Activated B cell treated with CpG ODN at 0.5 μM for 24 hours (primary cell): ENCODE results near the gene PRODH2. TPM values are rescaled to one million over a fixed set of nuclear protein-coding genes. Genes with fewer than 3 reads are reported as not detected.

ENCODE experiments used
- ATAC-seq: fragments of 200-7000 bp; cut with Tn5 transposase; one replicate; pipeline ENCODE4 v1.10.0; 2021; ENCODE audit warnings: low read depth, mild to moderate bottlenecking, moderate library complexity
- CTCF ChIA-PET: fragments of 350-600 bp; sonication (Branson Sonifier 250); formaldehyde crosslinking; loops from one replicate; lab custom pipeline; 2021; ENCODE audit warnings: antibody characterized with exemption; lab: Charles Lee
- POLR2A ChIA-PET: fragments of 350-600 bp; sonication (Branson Sonifier 250); formaldehyde crosslinking; loops from one replicate; lab custom pipeline; 2021; ENCODE audit warnings: antibody characterized with exemption; lab: Charles Lee
- DNase-seq: peaks from one replicate; pipeline ENCODE4 v3.0.0; 2022
- H3K27ac Mint-ChIP-seq: one replicate; pipeline ENCODE4 v1.8.0; 2020; ENCODE audit warnings: mixed read lengths
- H3K27me3 Mint-ChIP-seq: one replicate; pipeline ENCODE4 v1.8.0; 2021; ENCODE audit warnings: mixed read lengths
- H3K36me3 Mint-ChIP-seq: one replicate; pipeline ENCODE4 v1.8.0; 2021; ENCODE audit warnings: low read depth, mixed read lengths
- H3K4me1 Mint-ChIP-seq: one replicate; pipeline ENCODE4 v1.8.0; 2021; ENCODE audit warnings: mixed read lengths
- H3K4me3 Mint-ChIP-seq: one replicate; pipeline ENCODE4 v1.8.0; 2020; ENCODE audit warnings: mild to moderate bottlenecking, mixed read lengths
- H3K9me3 Mint-ChIP-seq: one replicate; pipeline ENCODE4 v1.8.0; 2020; ENCODE audit warnings: mixed read lengths
- CTCF ChIP-seq: fragments of 200-600 bp; IDR thresholded peaks from one replicate; pipeline ENCODE4 v1.8.0; 2022; ENCODE audit warnings: antibody characterized with exemption, mild to moderate bottlenecking
- intact Hi-C: fragments of 100-400 bp; cut with micrococcal nuclease; formaldehyde crosslinking; loops from one replicate; pipeline ENCODE4 v1.15.1; 2024
- total RNA-seq: library from RNA; stranded (reverse); gene quantifications from 2 replicates; pipeline ENCODE4 v1.2.3, GENCODE V29; 2022

The PRODH2 gene
- total RNA-seq, 1 donor from 2014 or later = not detected

- no peak for TF ChIP-seq CTCF
- H3K9me3 Mint-ChIP-seq = no peaks in the 10 kb centered on the region
- ChIA-PET CTCF (no interaction called here), POLR2A (no interaction called here)
- H3K27ac Mint-ChIP-seq = no peak overlapping the region
- DNase-seq (no peak), ATAC-seq (peak; percentile 37)
- H3K36me3 Mint-ChIP-seq = no peaks in the 10 kb centered on the region
- H3K27me3 Mint-ChIP-seq = peaks cover 29% of the 10 kb centered on the region
- H3K4me1 Mint-ChIP-seq = no peaks in the 10 kb centered on the region
- intact Hi-C loops = no loop called here
- no peak overlapping the region for H3K4me3 Mint-ChIP-seq
Observed at GRCh38 chr19:35828692-35829301, 16.2 kb upstream of the PRODH2 start.

GRCh38 chr19:35824150-35824549, 11.5 kb upstream of the PRODH2 start:
- TF ChIP-seq CTCF = no peak
- no peaks in the 10 kb centered on the region for H3K36me3 Mint-ChIP-seq
- DNase-seq (no peak), ATAC-seq (no peak)
- H3K4me1 Mint-ChIP-seq = no peaks in the 10 kb centered on the region
- peaks cover 20% of the 10 kb centered on the region for H3K27me3 Mint-ChIP-seq
- intact Hi-C loops = no loop called here
- no peak overlapping the region for H3K4me3 Mint-ChIP-seq
- H3K27ac Mint-ChIP-seq = no peak overlapping the region
- no peaks in the 10 kb centered on the region for H3K9me3 Mint-ChIP-seq
- CTCF ChIA-PET = no interaction called here
- POLR2A ChIA-PET = no interaction called here

GRCh38 chr19:35822579-35822978, 9.9 kb upstream of the PRODH2 start:
- Mint-ChIP-seq H3K9me3 (no peaks in the 10 kb centered on the region), H3K27ac (no peak overlapping the region)

GRCh38 chr19:35818445-35818844, 5.8 kb upstream of the PRODH2 start:
- H3K9me3 Mint-ChIP-seq = peaks cover 1% of the 10 kb centered on the region
- peaks cover 12% of the 10 kb centered on the region for H3K27me3 Mint-ChIP-seq
- intact Hi-C loops = no loop called here
- H3K4me3 Mint-ChIP-seq = no peak overlapping the region
- ChIA-PET POLR2A (no interaction called here), CTCF (interaction anchor here (1.3 kb wide), 1 partner anchor 124 kb away, joined by 3 read pairs; no protein-coding TSS in a partner anchor)
- TF ChIP-seq CTCF = no peak
- no peak overlapping the region for H3K27ac Mint-ChIP-seq
- no peak for ATAC-seq
- DNase-seq = no peak
- H3K36me3 Mint-ChIP-seq = no peaks in the 10 kb centered on the region
- H3K4me1 Mint-ChIP-seq = no peaks in the 10 kb centered on the region

More at GRCh38 chr19:35822579-35822978, 9.9 kb upstream of the PRODH2 start:
- ATAC-seq (no peak), DNase-seq (no peak)
- H3K4me3 Mint-ChIP-seq = no peak overlapping the region
- intact Hi-C loops = no loop called here
- no peaks in the 10 kb centered on the region for H3K36me3 Mint-ChIP-seq
- ChIA-PET POLR2A (no interaction called here), CTCF (no interaction called here)
- no peaks in the 10 kb centered on the region for H3K4me1 Mint-ChIP-seq
- H3K27me3 Mint-ChIP-seq = peaks cover 18% of the 10 kb centered on the region
- TF ChIP-seq CTCF = no peak

GRCh38 chr19:35816846-35817245, 4.2 kb upstream of the PRODH2 start:
- ChIA-PET CTCF (no interaction called here), POLR2A (no interaction called here)
- Mint-ChIP-seq H3K36me3 (no peaks in the 10 kb centered on the region), H3K27me3 (peaks cover 8% of the 10 kb centered on the region), H3K9me3 (peaks cover 4% of the 10 kb centered on the region), H3K4me1 (no peaks in the 10 kb centered on the region), H3K4me3 (no peak overlapping the region), H3K27ac (no peak overlapping the region)
- no peak for DNase-seq
- intact Hi-C loops = no loop called here
- ATAC-seq = no peak
- no peak for TF ChIP-seq CTCF
